SK-N-SH (cell line): ENCODE measurements around the gene SPOCK1. TPM values are rescaled to one million over a fixed set of nuclear protein-coding genes. Genes with fewer than 3 reads are reported as not detected.

Source experiments
- CTCF ChIA-PET: fragments of 300-600, 350-600 bp; formaldehyde crosslinking; extraction: SDS; loops from one replicate; lab custom pipeline; 2021; lab: Yijun Ruan, JAX
- POLR2A ChIA-PET: fragments of 350-600 bp; sonication (Branson Sonifier 250); formaldehyde crosslinking; extraction: SDS; loops from one replicate; lab custom pipeline; 2020; ENCODE audit warnings: antibody characterized with exemption, inconsistent platforms; lab: Yijun Ruan, JAX
- DNase-seq: peaks from one replicate; pipeline ENCODE4 v3.0.0; 2012
- H2AFZ ChIP-seq: fragments of 200-600 bp; sonication (generic); 2 replicates; pipeline ENCODE4 v1.8.1; 2016; ENCODE audit warnings: antibody characterized with exemption, mild to moderate bottlenecking, low read depth
- H3F3A ChIP-seq: fragments of 200-600 bp; sonication (generic); replicated peaks from 2 replicates; pipeline ENCODE3; 2016; ENCODE audit warnings: antibody characterized with exemption, mild to moderate bottlenecking; ENCODE audit not compliant: insufficient read depth
- H3K27ac ChIP-seq, 2 experiments: fragments of 200-500 bp in 1 of 2; fragments of 200-600 bp in 1 of 2; sonication (Bioruptor generic) in 1 of 2; sonication (generic), shearing (Covaris generic) in 1 of 2; 2 replicates each; pipeline versions ENCODE4 v1.5.1 to v1.6.1; 2014 to 2016; ENCODE audit warnings: low read depth in 2 of 2, inconsistent platforms in 1 of 2, low read length in 1 of 2, mild to moderate bottlenecking in 1 of 2, mixed read lengths in 1 of 2
- H3K27me3 ChIP-seq: fragments of 200-600 bp; sonication (generic), shearing (Covaris generic); 2 replicates; pipeline ENCODE4 v1.6.1; 2016; ENCODE audit warnings: mixed run types; ENCODE audit not compliant: insufficient read depth
- H3K36me3 ChIP-seq, 2 experiments: fragments of 200-500 bp in 1 of 2; fragments of 200-600 bp in 1 of 2; sonication (Bioruptor generic) in 1 of 2; sonication (generic) in 1 of 2; replicated peaks in 1 of 2; 2 replicates each; pipeline versions ENCODE3 to v1.5.1; 2014 to 2016; ENCODE audit warnings: low read length in 1 of 2, mild to moderate bottlenecking in 1 of 2; ENCODE audit not compliant: insufficient read depth in 2 of 2, control insufficient read depth in 1 of 2
- H3K4me1 ChIP-seq, 2 experiments: fragments of 200-500 bp in 1 of 2; fragments of 200-600 bp in 1 of 2; sonication (Bioruptor generic) in 1 of 2; sonication (generic), shearing (Covaris generic) in 1 of 2; 2 replicates each; pipeline versions ENCODE4 v1.5.1 to v1.6.1; 2014 to 2016; ENCODE audit warnings: low read depth in 1 of 2, low read length in 1 of 2, mixed run types in 1 of 2; ENCODE audit not compliant: insufficient read depth in 2 of 2, control insufficient read depth in 1 of 2
- H3K4me2 ChIP-seq: fragments of 200-600 bp; sonication (generic), shearing (Covaris generic); 2 replicates; pipeline ENCODE4 v1.6.1; 2017; ENCODE audit warnings: mixed run types
- H3K4me3 ChIP-seq, 2 experiments: fragments of 200-500 bp in 1 of 2; fragments of 200-600 bp in 1 of 2; sonication (Bioruptor generic) in 1 of 2; sonication (generic), shearing (Covaris generic) in 1 of 2; 2 replicates each; pipeline versions ENCODE4 v1.5.1 to v1.8.1; 2014 to 2016; ENCODE audit warnings: low read depth in 2 of 2, inconsistent platforms in 1 of 2, low read length in 1 of 2, mild to moderate bottlenecking in 1 of 2, mixed read lengths in 1 of 2, moderate library complexity in 1 of 2
- H3K79me2 ChIP-seq: fragments of 200-600 bp; sonication (generic); 2 replicates; pipeline ENCODE4 v1.8.1; 2017; ENCODE audit warnings: mild to moderate bottlenecking; ENCODE audit not compliant: insufficient read depth
- H3K9ac ChIP-seq: fragments of 200-600 bp; sonication (generic); 2 replicates; pipeline ENCODE4 v1.6.1; 2017; ENCODE audit warnings: mixed run types
- H3K9me2 ChIP-seq: fragments of 200-600 bp; sonication (generic); 2 replicates; pipeline ENCODE4 v1.6.1; 2017; ENCODE audit warnings: mixed run types
- H3K9me3 ChIP-seq: fragments of 200-600 bp; sonication (generic); 2 replicates; pipeline ENCODE4 v1.6.1; 2017; ENCODE audit warnings: mixed run types, mild to moderate bottlenecking, moderate library complexity
- H4K20me1 ChIP-seq: fragments of 200-600 bp; sonication (generic); 2 replicates; pipeline ENCODE4 v1.6.1; 2017; ENCODE audit warnings: mild to moderate bottlenecking, mixed run types; ENCODE audit not compliant: insufficient read depth
- CTCF ChIP-seq: fragments of 200-600 bp; sonication (generic); IDR thresholded peaks from 2 replicates; pipeline ENCODE4 v1.6.1; 2017; ENCODE audit warnings: antibody characterized with exemption, mild to moderate bottlenecking, moderate library complexity
- EP300 ChIP-seq, 2 experiments: IDR thresholded peaks; 2 replicates each; pipeline versions ENCODE4 v1.4.0 to v1.6.1; 2012; ENCODE audit warnings: borderline replicate concordance in 1 of 2, low read depth in 1 of 2, low read length in 1 of 2
- GATA2 ChIP-seq: sonication (generic); formaldehyde crosslinking; IDR thresholded peaks from 2 replicates; pipeline ENCODE4 v1.5.0; 2020; ENCODE audit warnings: mild to moderate bottlenecking, missing genetic modification reagents
- IRF3 ChIP-seq: fragments of 150-350 bp; IDR thresholded peaks from 2 replicates; pipeline ENCODE4 v1.6.1; 2016; ENCODE audit warnings: mild to moderate bottlenecking, low read depth, low read length
- MAX ChIP-seq: IDR thresholded peaks from 2 replicates; pipeline ENCODE4 v1.4.0; 2012; ENCODE audit warnings: low read depth
- MXI1 ChIP-seq: IDR thresholded peaks from 2 replicates; pipeline ENCODE4 v1.6.1; 2012; ENCODE audit warnings: mild to moderate bottlenecking, low read depth, low read length, improper control_type of control experiment
- NFIC ChIP-seq: IDR thresholded peaks from 2 replicates; pipeline ENCODE4 v1.4.0; 2012; ENCODE audit warnings: borderline replicate concordance
- RAD21 ChIP-seq: IDR thresholded peaks from 2 replicates; pipeline ENCODE4 v1.6.1; 2012; ENCODE audit warnings: mild to moderate bottlenecking, low read length
- REST ChIP-seq: IDR thresholded peaks from 2 replicates; pipeline ENCODE4 v1.6.1; 2012; ENCODE audit warnings: mild to moderate bottlenecking, low read depth, low read length, moderate library complexity
- RFX5 ChIP-seq: IDR thresholded peaks from 2 replicates; pipeline ENCODE4 v1.6.1; 2012; ENCODE audit warnings: mild to moderate bottlenecking, improper control_type of control experiment, low read length
- RXRA ChIP-seq: IDR thresholded peaks from 2 replicates; pipeline ENCODE4 v1.4.0; 2012; ENCODE audit warnings: low read depth, mild to moderate bottlenecking, borderline replicate concordance
- TEAD4 ChIP-seq: IDR thresholded peaks from 2 replicates; pipeline ENCODE4 v1.4.0; 2012; ENCODE audit warnings: mild to moderate bottlenecking, borderline replicate concordance; ENCODE audit not compliant: insufficient read depth
- USF1 ChIP-seq: IDR thresholded peaks from 2 replicates; pipeline ENCODE4 v1.4.0; 2012; ENCODE audit warnings: low read depth, borderline replicate concordance
- YY1 ChIP-seq: IDR thresholded peaks from 2 replicates; pipeline ENCODE4 v1.4.0; 2012; ENCODE audit warnings: low read depth, mild to moderate bottlenecking
- WGBS: methylation state at CpG from one replicate; pipeline ENCODE4 v1.1.6; 2017; ENCODE audit warnings: low lambda C conversion rate; 5-methylcytosine and 5-hydroxymethylcytosine counted together
- polyA plus RNA-seq, 3 experiments: library from polyadenylated mRNA; depleted of rRNA; stranded (reverse); fragments of >200 nt; gene quantifications; 2 replicates each; pipeline ENCODE4 v1.2.3, GENCODE V29; 2012

Gene SPOCK1
- polyA plus RNA-seq, 1 of the 3 experiments (the other 2 are of a cell fraction), result 11.3 TPM

GRCh38 chr5:137346281-137346680, 152.8 kb downstream of the SPOCK1 start:
- no peak overlapping the region for H3K27ac ChIP-seq
- no peaks in the 10 kb centered on the region for H3K27me3 ChIP-seq
- no peak for TF ChIP-seq IRF3
- no peak for TF ChIP-seq MXI1
- no peak for TF ChIP-seq MAX
- no peak for TF ChIP-seq RAD21
- TF ChIP-seq USF1, result no peak
- no peak for TF ChIP-seq EP300 (IDR thresholded peaks at IDR 0.05; ENCODE audit: borderline replicate concordance in 1 of 2, low read depth in 1 of 2, low read length in 1 of 2)
- no peak for TF ChIP-seq GATA2
- TF ChIP-seq YY1, result no peak
- TF ChIP-seq RXRA, result no peak
- no peak for TF ChIP-seq TEAD4
- no peak for TF ChIP-seq NFIC
- no peak overlapping the region for H2AFZ ChIP-seq
- no peaks in the 10 kb centered on the region; the same call in 1 of the 2 replicates for H4K20me1 ChIP-seq
- H3K9ac ChIP-seq, result no peak overlapping the region
- H3K4me2 ChIP-seq, result no peak overlapping the region
- H3K79me2 ChIP-seq, result peaks cover 23% of the 10 kb centered on the region; the same call in 1 of the 2 replicates
- H3F3A ChIP-seq, result no peaks in the 10 kb centered on the region
- WGBS, result 81% methylated on average over 3 of the region's 3 CpGs
- no peak for DNase-seq
- peaks cover 12 to 14% of the 10 kb centered on the region in 2 experiments; a peak in 3 of 4 replicates for H3K4me1 ChIP-seq
- no peak overlapping the region for H3K4me3 ChIP-seq
- no peaks in the 10 kb centered on the region for H3K36me3 ChIP-seq
- ChIA-PET CTCF (interaction anchor here (0.8 to 11.0 kb wide), 6 partner anchors 18 to 151 kb away, joined by 3 to 76 read pairs (median 4); partner anchors contain the start of gene SPOCK1), POLR2A (no interaction called here)
- no peaks in the 10 kb centered on the region for H3K9me3 ChIP-seq
- no peaks in the 10 kb centered on the region for H3K9me2 ChIP-seq

- DNase-seq, result no peak
- TF ChIP-seq YY1 (no peak), CTCF (no peak), RFX5 (no peak), REST (no peak), RAD21 (no peak)
- Histone ChIP-seq H3K4me1 (peaks cover 12 to 14% of the 10 kb centered on the region in 2 experiments; a peak in 3 of 4 replicates), H3K9me3 (no peaks in the 10 kb centered on the region), H2AFZ (no peak overlapping the region), H3F3A (no peaks in the 10 kb centered on the region), H3K36me3 (no peaks in the 10 kb centered on the region), H3K4me3 (no peak overlapping the region), H3K9me2 (no peaks in the 10 kb centered on the region), H3K9ac (no peak overlapping the region), H3K27ac (no peak overlapping the region; a peak in 1 of 4 replicates), H3K79me2 (peaks cover 24% of the 10 kb centered on the region; the same call in 1 of the 2 replicates), H3K27me3 (no peaks in the 10 kb centered on the region), H3K4me2 (no peak overlapping the region), H4K20me1 (no peaks in the 10 kb centered on the region; the same call in 1 of the 2 replicates)
- ChIA-PET POLR2A (interaction anchor here (0.6 kb wide), 1 partner anchor 582 kb away, joined by 4 read pairs; no protein-coding TSS in a partner anchor), CTCF (interaction anchor here (0.6 to 11.0 kb wide), 31 partner anchors 8 to 284 kb away, joined by 3 to 76 read pairs (median 3); partner anchors contain the start of gene SPOCK1)
Observed at GRCh38 chr5:137345396-137345795, 153.7 kb downstream of the SPOCK1 start.
